Activated T-helper 1 cell treated with anti-CD3 and anti-CD28 coated beads, Interleukin-2, amount 50 U/mL, for 16 hours (primary cell): ENCODE results near the gene ALKBH2.

Source experiments
- DNase-seq, 2 donors: peaks; one replicate each; pipeline ENCODE4 v3.0.0-alpha.2; 2020; ENCODE audit warnings: low read depth in 1 of 2, low spot score in 1 of 2

The ALKBH2 gene

GRCh38 chr12:109114644-109115043, 21.4 kb upstream of the ALKBH2 start:
- DNase-seq, result no peak

- no peak for DNase-seq
Observed at GRCh38 chr12:109113661-109114321, 20.5 kb upstream of the ALKBH2 start.

- DNase-seq, result no peak
Observed at GRCh38 chr12:109112720-109113465, 19.6 kb upstream of the ALKBH2 start.

- peak in 1 of 2 donors; percentile 13 for DNase-seq
Observed at GRCh38 chr12:109110988-109111495, 17.8 kb upstream of the ALKBH2 start.

GRCh38 chr12:109109746-109110350, 16.6 kb upstream of the ALKBH2 start:
- no peak for DNase-seq

- DNase-seq, result no peak
Observed at GRCh38 chr12:109105176-109105575, 11.9 kb upstream of the ALKBH2 start.

GRCh38 chr12:109102491-109102890, 9.2 kb upstream of the ALKBH2 start:
- DNase-seq, result no peak

GRCh38 chr12:109100741-109101140, 7.5 kb upstream of the ALKBH2 start:
- DNase-seq, result no peak

GRCh38 chr12:109099431-109100020, 6.3 kb upstream of the ALKBH2 start:
- DNase-seq, result no peak

- no peak for DNase-seq
Observed at GRCh38 chr12:109098651-109099050, 5.4 kb upstream of the ALKBH2 start.

GRCh38 chr12:109098183-109098604, 4.9 kb upstream of the ALKBH2 start:
- no peak for DNase-seq

GRCh38 chr12:109097435-109098182, 4.3 kb upstream of the ALKBH2 start, which contains the start of gene UNG:
UNG (plus strand) TSS chr12:109097597; CDS start chr12:109097680, 83 bp downstream.
- peak; percentile 93 to 96 for DNase-seq

- DNase-seq, result no peak
Observed at GRCh38 chr12:109097140-109097434, 3.8 kb upstream of the ALKBH2 start.

GRCh38 chr12:109092497-109093021, 713 bp downstream of the ALKBH2 start:
- no peak for DNase-seq

- DNase-seq, result no peak
Observed at GRCh38 chr12:109089683-109090082, 3.6 kb downstream of the ALKBH2 start.

- DNase-seq, result no peak
Observed at GRCh38 chr12:109088818-109089217, 4.5 kb downstream of the ALKBH2 start.

- no peak for DNase-seq
Observed at GRCh38 chr12:109087250-109087649, 6.0 kb downstream of the ALKBH2 start.

- no peak for DNase-seq
Observed at GRCh38 chr12:109085590-109085989, 7.7 kb downstream of the ALKBH2 start.

GRCh38 chr12:109084425-109084824, 8.8 kb downstream of the ALKBH2 start:
- no peak for DNase-seq

- no peak for DNase-seq
Observed at GRCh38 chr12:109082751-109083150, 10.5 kb downstream of the ALKBH2 start.

- no peak for DNase-seq
Observed at GRCh38 chr12:109074866-109075265, 18.4 kb downstream of the ALKBH2 start.
